ENCODE measurements around the gene POLA1.

Gene POLA1

GRCh38 chrX:25012433-25012735 is 318.7 kb downstream of the POLA1 start:
- DNase-seq (ENCODE audit: low read depth) = no peak

- DNase-seq (ENCODE audit: low read depth) = no peak
Observed at GRCh38 chrX:25012793-25013631, 319.3 kb downstream of the POLA1 start.

GRCh38 chrX:25013632-25014365 is 320.1 kb downstream of the POLA1 start:
- DNase-seq (ENCODE audit: low read depth) = no peak

GRCh38 chrX:25014366-25014838 is 320.7 kb downstream of the POLA1 start:
- DNase-seq (ENCODE audit: low read depth) = no peak

GRCh38 chrX:25015486-25016360 is 322.0 kb downstream of the POLA1 start, which contains the start of gene ARX:
Gene ARX (minus strand): TSS chrX:25015965. CDS start chrX:25015737, 228 bp downstream.
- DNase-seq (ENCODE audit: low read depth) = no peak

- DNase-seq (ENCODE audit: low read depth) = no peak
Observed at GRCh38 chrX:25016361-25016671, 322.6 kb downstream of the POLA1 start.

GRCh38 chrX:25016938-25017598 is 323.4 kb downstream of the POLA1 start:
- no peak for DNase-seq (ENCODE audit: low read depth)

- no peak for DNase-seq (ENCODE audit: low read depth)
Observed at GRCh38 chrX:25017667-25018247, 324.0 kb downstream of the POLA1 start.

- DNase-seq (ENCODE audit: low read depth) = no peak
Observed at GRCh38 chrX:25018682-25019081, 325.0 kb downstream of the POLA1 start.

- DNase-seq (ENCODE audit: low read depth) = no peak
Observed at GRCh38 chrX:25019707-25020390, 326.1 kb downstream of the POLA1 start.

GRCh38 chrX:25020391-25020904 is 326.7 kb downstream of the POLA1 start:
- no peak for DNase-seq (ENCODE audit: low read depth)

- DNase-seq (ENCODE audit: low read depth) = no peak
Observed at GRCh38 chrX:25020905-25021449, 327.3 kb downstream of the POLA1 start.

GRCh38 chrX:25022499-25023325 is 329.0 kb downstream of the POLA1 start:
- DNase-seq (ENCODE audit: low read depth) = no peak

- DNase-seq (ENCODE audit: low read depth) = no peak
Observed at GRCh38 chrX:25023908-25024307, 330.2 kb downstream of the POLA1 start.

GRCh38 chrX:25025615-25026014 is 331.9 kb downstream of the POLA1 start:
- DNase-seq (ENCODE audit: low read depth) = no peak

GRCh38 chrX:25026576-25026975 is 332.9 kb downstream of the POLA1 start:
- no peak for DNase-seq (ENCODE audit: low read depth)

- DNase-seq (ENCODE audit: low read depth) = no peak
Observed at GRCh38 chrX:25028726-25029125, 335.0 kb downstream of the POLA1 start.

- DNase-seq (ENCODE audit: low read depth) = no peak
Observed at GRCh38 chrX:25029288-25029825, 335.6 kb downstream of the POLA1 start.

- no peak for DNase-seq (ENCODE audit: low read depth)
Observed at GRCh38 chrX:25034889-25035288, 341.2 kb downstream of the POLA1 start.
